ENCODE results near the gene SPSB2. TPM values are rescaled to one million over a fixed set of nuclear protein-coding genes. Genes with fewer than 3 reads are reported as not detected.

Gene SPSB2
- total and polyA plus RNA-seq, 9 of the 15 experiments (the other 6 are each of a cell fraction or from before 2014, with no cell fraction given), result 0.10 to 10.6 (median 1.9) TPM

- TF ChIP-seq POLR2AphosphoS5 (IDR thresholded peaks at IDR 0.05; ENCODE audit: control insufficient read depth, insufficient read depth, low read depth, low read length), result no peak
- TF ChIP-seq ZBTB2 (IDR thresholded peaks at IDR 0.05), result no peak
- TF ChIP-seq CBX3 (IDR thresholded peaks at IDR 0.05; ENCODE audit: borderline replicate concordance in 1 of 2, low read length in 2 of 2), result no peak
- TF ChIP-seq FOXA3 (CRISPR knock-in tag; conservative IDR thresholded peaks at IDR 0.05 in 1 of 2, IDR thresholded peaks at IDR 0.05 in 1 of 2), result no peak
- peak; percentile 17 to 57; a peak in 2 of 4 replicates for TF ChIP-seq RAD21 (CRISPR knock-in tag; conservative IDR thresholded peaks at IDR 0.05 in 1 of 2, IDR thresholded peaks at IDR 0.05 in 1 of 2)
- TF ChIP-seq CSDE1 (IDR thresholded peaks at IDR 0.05), result no peak
- no peak for TF ChIP-seq TAF9B (IDR thresholded peaks at IDR 0.05; ENCODE audit: partially characterized antibody)
- 0 out of 2 replicates have a peak, but pooled peaks have one; percentile 29 for TF ChIP-seq SUPT5H (IDR thresholded peaks at IDR 0.05)
- TF ChIP-seq GTF3C2 (IDR thresholded peaks at IDR 0.05; ENCODE audit: borderline replicate concordance, extremely low read depth, insufficient read length), result no peak
- TF ChIP-seq ZNF785 (CRISPR knock-in tag; IDR thresholded peaks at IDR 0.05), result no peak
- no peak for TF ChIP-seq MAFK (IDR thresholded peaks at IDR 0.05; ENCODE audit: low read length)
- TF ChIP-seq MITF (IDR thresholded peaks at IDR 0.05), result no peak
- no peak for TF ChIP-seq GABPB2 (CRISPR knock-in tag; conservative IDR thresholded peaks at IDR 0.05)
- no peak for TF ChIP-seq ZNF551 (CRISPR knock-in tag; IDR thresholded peaks at IDR 0.05)
- no peak for TF ChIP-seq MTF1 (CRISPR knock-in tag; IDR thresholded peaks at IDR 0.05; ENCODE audit: borderline replicate concordance)
- TF ChIP-seq ZBTB12 (CRISPR knock-in tag; IDR thresholded peaks at IDR 0.05), result no peak
- no peak for TF ChIP-seq NCOA2 (IDR thresholded peaks at IDR 0.05; ENCODE audit: partially characterized antibody in 2 of 2)
- TF ChIP-seq CBFA2T2 (conservative IDR thresholded peaks at IDR 0.05), result no peak
- no peak for TF ChIP-seq ZNF224 (CRISPR knock-in tag; IDR thresholded peaks at IDR 0.05)
- TF ChIP-seq EZH2 (IDR thresholded peaks at IDR 0.05; ENCODE audit: borderline replicate concordance, low read depth, low read length), result no peak
These were observed 742 bp downstream of the SPSB2 start (continued) for GRCh38 chr12:6872073-6873048.

Measured in K562 (cell line).